Nephron progenitor cell (in vitro differentiated cells): ENCODE data around the gene IDUA.

ENCODE experiments used
- DNase-seq: peaks from one replicate; pipeline ENCODE4 v3.0.0; 2021
- H3K27ac Mint-ChIP-seq: 2 replicates; pipeline ENCODE4 v1.8.0; 2021; ENCODE audit warnings: mild to moderate bottlenecking, moderate library complexity, mixed read lengths
- H3K27me3 Mint-ChIP-seq: 2 replicates; pipeline ENCODE4 v1.8.0; 2021; ENCODE audit warnings: mild to moderate bottlenecking, low read depth, mixed read lengths; ENCODE audit not compliant: poor library complexity
- H3K36me3 Mint-ChIP-seq: 2 replicates; pipeline ENCODE4 v1.8.0; 2021; ENCODE audit warnings: low read depth, mixed read lengths
- H3K4me1 Mint-ChIP-seq: 2 replicates; pipeline ENCODE4 v1.8.0; 2021; ENCODE audit warnings: mixed read lengths
- H3K4me3 Mint-ChIP-seq: 2 replicates; pipeline ENCODE4 v1.8.0; 2021; ENCODE audit warnings: mild to moderate bottlenecking, moderate library complexity, mixed read lengths
- H3K9me3 Mint-ChIP-seq: 2 replicates; pipeline ENCODE4 v1.8.0; 2021; ENCODE audit warnings: mild to moderate bottlenecking, moderate library complexity, mixed read lengths
- CTCF ChIP-seq: fragments of 200-600 bp; sonication (generic); IDR thresholded peaks from 2 replicates; pipeline ENCODE4 v1.5.0; 2021; ENCODE audit warnings: antibody characterized with exemption

IDUA gene

GRCh38 chr4:947491-947971 is 39.3 kb upstream of the IDUA start:
- Mint-ChIP-seq H3K36me3 (no peaks in the 10 kb centered on the region), H3K27ac (no peak overlapping the region), H3K27me3 (peaks cover 48% of the 10 kb centered on the region), H3K9me3 (no peaks in the 10 kb centered on the region), H3K4me1 (peaks cover 60% of the 10 kb centered on the region), H3K4me3 (no peak overlapping the region)
- TF ChIP-seq CTCF: no peak
- DNase-seq: no peak

- no peaks in the 10 kb centered on the region for H3K36me3 Mint-ChIP-seq
- no peak for DNase-seq
- H3K27ac Mint-ChIP-seq: no peak overlapping the region
- peaks cover 61% of the 10 kb centered on the region for H3K4me1 Mint-ChIP-seq
- H3K9me3 Mint-ChIP-seq: no peaks in the 10 kb centered on the region
- H3K4me3 Mint-ChIP-seq: no peak overlapping the region
- no peak for TF ChIP-seq CTCF
- peaks cover 40% of the 10 kb centered on the region for H3K27me3 Mint-ChIP-seq
These were observed 38.5 kb upstream of the IDUA start for GRCh38 chr4:948101-948935.

GRCh38 chr4:948936-949300 is 37.9 kb upstream of the IDUA start:
- Mint-ChIP-seq H3K36me3 (no peaks in the 10 kb centered on the region), H3K27ac (no peak overlapping the region), H3K9me3 (no peaks in the 10 kb centered on the region), H3K27me3 (peaks cover 34% of the 10 kb centered on the region), H3K4me3 (no peak overlapping the region), H3K4me1 (peaks cover 61% of the 10 kb centered on the region)
- TF ChIP-seq CTCF: no peak
- DNase-seq: no peak

GRCh38 chr4:949656-950055 is 37.2 kb upstream of the IDUA start:
- no peak overlapping the region for H3K27ac Mint-ChIP-seq
- no peak for DNase-seq
- peaks cover 27% of the 10 kb centered on the region for H3K27me3 Mint-ChIP-seq
- no peaks in the 10 kb centered on the region for H3K9me3 Mint-ChIP-seq
- H3K36me3 Mint-ChIP-seq: peaks cover 7% of the 10 kb centered on the region
- peaks cover 67% of the 10 kb centered on the region for H3K4me1 Mint-ChIP-seq
- H3K4me3 Mint-ChIP-seq: no peak overlapping the region
- no peak for TF ChIP-seq CTCF

GRCh38 chr4:950136-951020 is 36.5 kb upstream of the IDUA start:
- DNase-seq: no peak

More at GRCh38 chr4:950136-951020, 36.5 kb upstream of the IDUA start:
- no peaks in the 10 kb centered on the region for H3K9me3 Mint-ChIP-seq
- TF ChIP-seq CTCF: no peak
- H3K36me3 Mint-ChIP-seq: peaks cover 9% of the 10 kb centered on the region
- peaks cover 64% of the 10 kb centered on the region for H3K4me1 Mint-ChIP-seq
- H3K27me3 Mint-ChIP-seq: peaks cover 20% of the 10 kb centered on the region
- peak overlapping the region; percentile 53 for H3K4me3 Mint-ChIP-seq
- no peak overlapping the region for H3K27ac Mint-ChIP-seq
